ENCODE data around the gene TACC3.

- no peak for TF ChIP-seq CTCF (IDR thresholded peaks at IDR 0.05)
- TF ChIP-seq POLR2A (IDR thresholded peaks at IDR 0.05), result no peak
Measured at GRCh38 chr4:1770791-1771231, 49.5 kb downstream of the TACC3 start.

Measured in uterus (tissue), 2 donors.